Medulla oblongata (tissue), 1 donor: ENCODE data around the gene UBR4.
"Not testable (repeated sequence)": the region's sequence is repeated elsewhere in the genome, so short reads cannot be mapped to it uniquely, and the experiment has no call there.

Experiments used
- DNase-seq: peaks from one replicate; pipeline ENCODE4 v3.0.0-alpha.2; 2015; ENCODE audit errors: extremely low spot score

UBR4 gene

GRCh38 chr1:19220080-19220846 lies 10.2 kb upstream of the UBR4 start:
- DNase-seq = no peak

- no peak for DNase-seq
These were observed 9.4 kb upstream of the UBR4 start for GRCh38 chr1:19219451-19219850.

- not testable (repeated sequence) for DNase-seq
These were observed 6.5 kb upstream of the UBR4 start for GRCh38 chr1:19216585-19216984.

GRCh38 chr1:19213580-19213979 lies 3.5 kb upstream of the UBR4 start:
- DNase-seq = no peak

GRCh38 chr1:19212167-19212566 lies 2.1 kb upstream of the UBR4 start:
- DNase-seq = no peak

GRCh38 chr1:19210772-19211549 lies 895 bp upstream of the UBR4 start:
- DNase-seq = peak; percentile 23

- DNase-seq = peak; percentile 36
These were observed 552 bp downstream of the UBR4 start for GRCh38 chr1:19209439-19209989.

GRCh38 chr1:19208710-19209438 lies 1.2 kb downstream of the UBR4 start:
- no peak for DNase-seq

- no peak for DNase-seq
These were observed 3.1 kb downstream of the UBR4 start for GRCh38 chr1:19206947-19207346.

- DNase-seq = no peak
These were observed 4.2 kb downstream of the UBR4 start for GRCh38 chr1:19205845-19206244.

GRCh38 chr1:19205403-19205802 lies 4.7 kb downstream of the UBR4 start:
- DNase-seq = no peak

GRCh38 chr1:19204446-19205266 lies 5.4 kb downstream of the UBR4 start:
- no peak for DNase-seq

- DNase-seq = peak; percentile 48
These were observed 6.6 kb downstream of the UBR4 start for GRCh38 chr1:19203440-19203839.

- DNase-seq = no peak
These were observed 7.7 kb downstream of the UBR4 start for GRCh38 chr1:19202396-19202795.

GRCh38 chr1:19199969-19200604 lies 10.0 kb downstream of the UBR4 start:
- no peak for DNase-seq

- DNase-seq = no peak
These were observed 10.6 kb downstream of the UBR4 start for GRCh38 chr1:19199329-19199968.

- DNase-seq = no peak
These were observed 11.2 kb downstream of the UBR4 start for GRCh38 chr1:19198820-19199219.

GRCh38 chr1:19197845-19198244 lies 12.2 kb downstream of the UBR4 start:
- DNase-seq = no peak

- no peak for DNase-seq
These were observed 13.7 kb downstream of the UBR4 start for GRCh38 chr1:19196331-19196730.

GRCh38 chr1:19193004-19193403 lies 17.1 kb downstream of the UBR4 start:
- DNase-seq = no peak
